Measurements from ENCODE around the gene MZT2B. TPM values are rescaled to one million over a fixed set of nuclear protein-coding genes. Genes with fewer than 3 reads are reported as not detected.
"Not testable (repeated sequence)": the region's sequence is repeated elsewhere in the genome, so short reads cannot be mapped to it uniquely, and the experiment has no call there.

Gene MZT2B
- 194 and 215 TPM in 2 replicates for total RNA-seq

GRCh38 chr2:130181880-130182682 lies at the start of gene MZT2B:
Gene MZT2B (plus strand): TSS chr2:130182262. CDS start chr2:130182283, 21 bp downstream.
- DNase-seq (ENCODE audit: extremely low read depth, low read depth, low spot score), result not testable (repeated sequence)

- no peak for DNase-seq (ENCODE audit: extremely low read depth, low read depth, low spot score)
Observed at GRCh38 chr2:130135692-130136541, 46.1 kb upstream of the MZT2B start.

- DNase-seq (ENCODE audit: extremely low read depth, low read depth, low spot score), result not testable (repeated sequence)
Observed at GRCh38 chr2:130136546-130136945, 45.5 kb upstream of the MZT2B start.

GRCh38 chr2:130137118-130137517 lies 44.9 kb upstream of the MZT2B start:
- DNase-seq (ENCODE audit: extremely low read depth, low read depth, low spot score), result not testable (repeated sequence)

GRCh38 chr2:130138326-130138725 lies 43.7 kb upstream of the MZT2B start:
- DNase-seq (ENCODE audit: extremely low read depth, low read depth, low spot score), result not testable (repeated sequence)

- not testable (repeated sequence) for DNase-seq (ENCODE audit: extremely low read depth, low read depth, low spot score)
Observed at GRCh38 chr2:130138841-130139251, 43.2 kb upstream of the MZT2B start.

GRCh38 chr2:130139331-130140280 lies 42.5 kb upstream of the MZT2B start:
- not testable (repeated sequence) for DNase-seq (ENCODE audit: extremely low read depth, low read depth, low spot score)

- not testable (repeated sequence) for DNase-seq (ENCODE audit: extremely low read depth, low read depth, low spot score)
Observed at GRCh38 chr2:130140516-130140915, 41.5 kb upstream of the MZT2B start.

- DNase-seq (ENCODE audit: extremely low read depth, low read depth, low spot score), result not testable (repeated sequence)
Observed at GRCh38 chr2:130141002-130141401, 41.1 kb upstream of the MZT2B start.

- DNase-seq (ENCODE audit: extremely low read depth, low read depth, low spot score), result not testable (repeated sequence)
Observed at GRCh38 chr2:130141645-130142370, 40.3 kb upstream of the MZT2B start.

GRCh38 chr2:130142396-130143265 lies 39.4 kb upstream of the MZT2B start:
- not testable (repeated sequence) for DNase-seq (ENCODE audit: extremely low read depth, low read depth, low spot score)

- not testable (repeated sequence) for DNase-seq (ENCODE audit: extremely low read depth, low read depth, low spot score)
Observed at GRCh38 chr2:130143266-130144039, 38.6 kb upstream of the MZT2B start.

GRCh38 chr2:130145006-130145414 lies 37.1 kb upstream of the MZT2B start, which contains the start of gene CCDC74B:
Gene CCDC74B (minus strand): TSS chr2:130145112. CDS start chr2:130144996, 116 bp downstream.
- DNase-seq (ENCODE audit: extremely low read depth, low read depth, low spot score), result not testable (repeated sequence)

- not testable (repeated sequence) for DNase-seq (ENCODE audit: extremely low read depth, low read depth, low spot score)
Observed at GRCh38 chr2:130148515-130148914, 33.5 kb upstream of the MZT2B start.

GRCh38 chr2:130150181-130151144 lies 31.6 kb upstream of the MZT2B start:
- no peak for DNase-seq (ENCODE audit: extremely low read depth, low read depth, low spot score)

- not testable (repeated sequence) for DNase-seq (ENCODE audit: extremely low read depth, low read depth, low spot score)
Observed at GRCh38 chr2:130151145-130151512, 30.9 kb upstream of the MZT2B start.
